ENCODE data around the gene GABBR2.
"Not testable (repeated sequence)": the region's sequence is repeated elsewhere in the genome, so short reads cannot be mapped to it uniquely, and the experiment has no call there.

The GABBR2 gene

GRCh38 chr9:98590101-98590500 is 118.6 kb downstream of the GABBR2 start:
- TF ChIP-seq CTCF (IDR thresholded peaks at IDR 0.05; ENCODE audit: insufficient read depth, missing control alignments), result no peak
- DNase-seq (ENCODE audit: insufficient read length, low spot score) (no peak), FAIRE-seq (no peak)

- no peak for TF ChIP-seq CTCF (IDR thresholded peaks at IDR 0.05; ENCODE audit: insufficient read depth, missing control alignments)
- DNase-seq (ENCODE audit: insufficient read length, low spot score) (no peak), FAIRE-seq (no peak)
Measured at GRCh38 chr9:98589102-98589501, 119.6 kb downstream of the GABBR2 start.

GRCh38 chr9:98584853-98585438 is 123.8 kb downstream of the GABBR2 start:
- FAIRE-seq; DNase-seq (ENCODE audit: insufficient read length, low spot score): not testable (repeated sequence)

- no peak for TF ChIP-seq CTCF (IDR thresholded peaks at IDR 0.05; ENCODE audit: insufficient read depth, missing control alignments)
- FAIRE-seq (no peak), DNase-seq (ENCODE audit: insufficient read length, low spot score) (no peak)
Measured at GRCh38 chr9:98584059-98584458, 124.7 kb downstream of the GABBR2 start.

GRCh38 chr9:98583417-98583816 is 125.3 kb downstream of the GABBR2 start:
- FAIRE-seq, result no peak
- no peak for DNase-seq (ENCODE audit: insufficient read length, low spot score)
- TF ChIP-seq CTCF (IDR thresholded peaks at IDR 0.05; ENCODE audit: insufficient read depth, missing control alignments), result no peak

GRCh38 chr9:98580956-98581355 is 127.8 kb downstream of the GABBR2 start:
- FAIRE-seq (no peak), DNase-seq (ENCODE audit: insufficient read length, low spot score) (no peak)
- no peak for TF ChIP-seq CTCF (IDR thresholded peaks at IDR 0.05; ENCODE audit: insufficient read depth, missing control alignments)

- no peak for TF ChIP-seq CTCF (IDR thresholded peaks at IDR 0.05; ENCODE audit: insufficient read depth, missing control alignments)
- no peak for FAIRE-seq
- DNase-seq (ENCODE audit: insufficient read length, low spot score), result no peak
Measured at GRCh38 chr9:98579700-98580099, 129.0 kb downstream of the GABBR2 start.

GRCh38 chr9:98577446-98577845 is 131.3 kb downstream of the GABBR2 start:
- FAIRE-seq, result no peak
- no peak for DNase-seq (ENCODE audit: insufficient read length, low spot score)
- no peak for TF ChIP-seq CTCF (IDR thresholded peaks at IDR 0.05; ENCODE audit: insufficient read depth, missing control alignments)

Data from D721Med (cell line).